Erythroblast (primary cell): Measurements from ENCODE around the gene TNFSF8.

Experiments used
- GATA1 ChIP-seq: IDR thresholded peaks from 2 replicates; pipeline ENCODE4 v1.6.1; 2011; ENCODE audit warnings: low read depth, mild to moderate bottlenecking, control low read depth, low read length, moderate library complexity
- POLR2A ChIP-seq: IDR thresholded peaks from 2 replicates; pipeline ENCODE4 v1.6.1; 2011; ENCODE audit warnings: mild to moderate bottlenecking, low read length

DNA sequence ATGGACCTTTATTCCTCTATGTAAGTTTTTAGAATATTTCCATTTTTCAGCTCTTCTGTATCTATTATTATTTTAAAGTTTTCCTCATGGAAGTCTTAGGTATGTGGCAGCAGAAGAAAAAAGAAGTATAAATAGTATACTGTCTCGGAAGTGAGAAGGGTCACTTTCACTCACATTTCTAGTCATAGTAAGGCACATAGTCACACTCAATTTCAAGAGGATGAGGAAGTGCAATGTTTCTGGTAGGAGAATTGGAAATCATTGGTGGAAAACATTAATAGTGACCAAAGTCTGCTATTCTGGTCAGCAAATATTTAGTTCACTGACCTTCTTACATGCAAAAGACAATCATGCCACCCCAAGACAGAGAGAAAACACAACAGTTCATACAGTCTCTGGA, 35.2 kb upstream of the TNFSF8 start:
- no peak for TF ChIP-seq POLR2A
- TF ChIP-seq GATA1, result no peak
